Measurements from ENCODE around the gene PLXDC2.

DNA sequence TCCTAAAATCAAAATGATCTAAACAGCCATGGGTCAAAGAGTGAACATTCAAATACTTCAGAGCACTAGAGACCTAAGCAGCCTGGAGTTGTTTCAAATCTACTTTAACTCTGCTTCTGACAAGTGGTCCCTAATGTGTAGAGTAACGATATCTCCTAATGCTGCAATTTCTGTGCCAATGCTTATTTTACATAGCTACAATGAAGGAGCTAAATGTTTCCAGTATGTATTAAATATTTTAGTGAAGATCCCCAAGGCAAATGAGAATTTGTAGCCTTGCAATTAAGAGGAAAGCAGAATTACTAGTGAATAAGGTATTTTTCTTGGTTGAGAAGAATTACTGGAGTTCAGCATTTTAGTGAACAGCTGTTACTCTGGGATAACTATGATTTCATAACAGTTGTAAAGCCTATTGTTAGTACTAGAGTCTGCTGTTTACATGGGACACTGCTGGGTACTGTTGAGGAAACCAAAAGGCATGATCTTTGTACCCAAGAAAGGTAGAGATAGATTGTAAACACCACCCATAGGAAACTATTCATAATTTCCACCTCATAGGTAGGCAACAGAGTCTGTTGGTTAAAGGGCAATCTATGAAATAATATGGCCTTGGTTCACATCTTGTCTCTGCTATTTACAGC is 271.9 kb downstream of the PLXDC2 start:
- TF ChIP-seq, protein P1, sequence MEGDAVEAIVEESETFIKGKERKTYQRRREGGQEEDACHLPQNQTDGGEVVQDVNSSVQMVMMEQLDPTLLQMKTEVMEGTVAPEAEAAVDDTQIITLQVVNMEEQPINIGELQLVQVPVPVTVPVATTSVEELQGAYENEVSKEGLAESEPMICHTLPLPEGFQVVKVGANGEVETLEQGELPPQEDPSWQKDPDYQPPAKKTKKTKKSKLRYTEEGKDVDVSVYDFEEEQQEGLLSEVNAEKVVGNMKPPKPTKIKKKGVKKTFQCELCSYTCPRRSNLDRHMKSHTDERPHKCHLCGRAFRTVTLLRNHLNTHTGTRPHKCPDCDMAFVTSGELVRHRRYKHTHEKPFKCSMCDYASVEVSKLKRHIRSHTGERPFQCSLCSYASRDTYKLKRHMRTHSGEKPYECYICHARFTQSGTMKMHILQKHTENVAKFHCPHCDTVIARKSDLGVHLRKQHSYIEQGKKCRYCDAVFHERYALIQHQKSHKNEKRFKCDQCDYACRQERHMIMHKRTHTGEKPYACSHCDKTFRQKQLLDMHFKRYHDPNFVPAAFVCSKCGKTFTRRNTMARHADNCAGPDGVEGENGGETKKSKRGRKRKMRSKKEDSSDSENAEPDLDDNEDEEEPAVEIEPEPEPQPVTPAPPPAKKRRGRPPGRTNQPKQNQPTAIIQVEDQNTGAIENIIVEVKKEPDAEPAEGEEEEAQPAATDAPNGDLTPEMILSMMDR (IDR thresholded peaks at IDR 0.05), result no peak
- TF ChIP-seq CHD4 (IDR thresholded peaks at IDR 0.05; ENCODE audit: borderline replicate concordance), result no peak
- TF ChIP-seq CHD2 (IDR thresholded peaks at IDR 0.05; ENCODE audit: low read length, partially characterized antibody), result no peak
- no peak for TF ChIP-seq GATA3 (IDR thresholded peaks at IDR 0.05; ENCODE audit: borderline replicate concordance)
- no peak for TF ChIP-seq MAFK (IDR thresholded peaks at IDR 0.05; ENCODE audit: partially characterized antibody)

Data from A549 (cell line).